Muscle layer of colon (tissue), 2 donors: ENCODE results near the gene ATXN7L2.

Experiments used
- H3K27ac ChIP-seq: one replicate; pipeline ENCODE4 v1.7.0; 2013; ENCODE audit warnings: low read depth, mild to moderate bottlenecking, low read length, moderate library complexity
- H3K27me3 ChIP-seq, 2 donors: one replicate each; pipeline ENCODE4 v1.7.0; 2013; ENCODE audit warnings: low read length in 2 of 2, mild to moderate bottlenecking in 2 of 2; ENCODE audit not compliant: insufficient read depth in 2 of 2, control insufficient read depth in 1 of 2
- H3K36me3 ChIP-seq: one replicate; pipeline ENCODE4 v1.7.0; 2013; ENCODE audit warnings: mild to moderate bottlenecking, low read length; ENCODE audit not compliant: insufficient read depth
- H3K4me1 ChIP-seq: one replicate; pipeline ENCODE4 v1.7.0; 2013; ENCODE audit warnings: mild to moderate bottlenecking, low read length; ENCODE audit not compliant: insufficient read depth
- H3K4me3 ChIP-seq, 2 donors: one replicate each; pipeline ENCODE4 v1.7.0; 2013; ENCODE audit warnings: low read length in 2 of 2, low read depth in 1 of 2, mild to moderate bottlenecking in 1 of 2, moderate library complexity in 1 of 2
- H3K9ac ChIP-seq: one replicate; pipeline ENCODE4 v1.7.0; 2013; ENCODE audit warnings: low read length
- H3K9me3 ChIP-seq: one replicate; pipeline ENCODE4 v1.7.0; 2013; ENCODE audit warnings: mild to moderate bottlenecking, low read length
- donor health status: abdominal sarcoma.
- donor health status: Adenocarcinoma of cecum.

The ATXN7L2 gene

GRCh38 chr1:109541102-109541501 is 57.4 kb downstream of the ATXN7L2 start:
- Histone ChIP-seq H3K9me3 (no peaks in the 10 kb centered on the region), H3K36me3 (no peaks in the 10 kb centered on the region), H3K27me3 (no peaks in the 10 kb centered on the region), H3K4me1 (peaks cover 7% of the 10 kb centered on the region), H3K9ac (no peak overlapping the region), H3K27ac (no peak overlapping the region), H3K4me3 (no peak overlapping the region)
